H1 (cell line): ENCODE results near the gene SRGAP3. TPM values are rescaled to one million over a fixed set of nuclear protein-coding genes. Genes with fewer than 3 reads are reported as not detected.
A peak's percentile ranks its signal among the peaks of the same experiment; 100 is the strongest.

Experiments used
- CTCF ChIA-PET: fragments of 300-600 bp; sonication (Branson Sonifier 250); formaldehyde crosslinking; loops from one replicate; lab custom pipeline; 2021; ENCODE audit not compliant: partially characterized antibody; lab: Charles Lee
- POLR2A ChIA-PET: fragments of 300-600 bp; sonication (Branson Sonifier 250); formaldehyde crosslinking; loops from one replicate; lab custom pipeline; 2021; ENCODE audit warnings: inconsistent platforms; ENCODE audit not compliant: partially characterized antibody; lab: Charles Lee
- DNase-seq, 2 experiments: peaks; one replicate each; pipeline versions ENCODE4 v3.0.0 to v3.0.0-alpha.2; 2010 to 2022; ENCODE audit warnings: low spot score in 2 of 2, low read depth in 1 of 2, mixed read lengths in 1 of 2
- FAIRE-seq: peaks from 2 replicates; lab custom pipeline; 2011; peaks lifted over from hg19 to GRCh38; lab: Jason Lieb, UNC
- H2AFZ ChIP-seq: 2 replicates; pipeline ENCODE4 v1.8.1; 2012; ENCODE audit warnings: low read length, inconsistent platforms
- H2AK5ac ChIP-seq: 2 replicates; pipeline ENCODE4 v1.6.1; 2013; ENCODE audit warnings: low read depth, low read length
- H2BK120ac ChIP-seq: replicated peaks from 2 replicates; pipeline ENCODE3; 2013; ENCODE audit warnings: low read depth, low read length, inconsistent platforms
- H2BK12ac ChIP-seq: 2 replicates; pipeline ENCODE4 v1.6.1; 2013; ENCODE audit warnings: low read depth, low read length
- H2BK15ac ChIP-seq: 2 replicates; pipeline ENCODE4 v1.6.1; 2013; ENCODE audit warnings: low read length
- H2BK20ac ChIP-seq: 2 replicates; pipeline ENCODE4 v1.6.1; 2013; ENCODE audit warnings: low read length
- H2BK5ac ChIP-seq: 2 replicates; pipeline ENCODE4 v1.6.1; 2013; ENCODE audit warnings: low read depth, low read length
- H3K14ac ChIP-seq: 2 replicates; pipeline ENCODE4 v1.6.1; 2013; ENCODE audit warnings: inconsistent platforms; ENCODE audit not compliant: insufficient read length
- H3K18ac ChIP-seq: 2 replicates; pipeline ENCODE4 v1.6.1; 2013; ENCODE audit warnings: low read length; ENCODE audit errors: extremely low read depth
- H3K23ac ChIP-seq: 2 replicates; pipeline ENCODE4 v1.6.1; 2013; ENCODE audit warnings: inconsistent platforms; ENCODE audit not compliant: insufficient read length
- H3K23me2 ChIP-seq: 2 replicates; pipeline ENCODE4 v1.6.1; 2013; ENCODE audit warnings: low read depth, low read length
- H3K27ac ChIP-seq: 2 replicates; pipeline ENCODE4 v1.6.1; 2011; ENCODE audit warnings: low read depth, low read length, inconsistent platforms
- H3K27me3 ChIP-seq, 4 experiments: replicated peaks in 1 of 4; 1 replicate in 1 of 4; 2 replicates in 3 of 4; pipeline versions ENCODE4 v1.6.1 to v1.8.1; 2011 to 2013; ENCODE audit warnings: low read length in 3 of 4, mild to moderate bottlenecking in 3 of 4, inconsistent platforms in 2 of 4, mixed read lengths in 2 of 4, moderate library complexity in 1 of 4; ENCODE audit not compliant: control insufficient read depth in 3 of 4, insufficient read depth in 3 of 4; ENCODE audit errors: extremely low read depth in 1 of 4
- H3K36me3 ChIP-seq, 4 experiments: 2 replicates each; pipeline versions ENCODE4 v1.6.1 to v1.8.1; 2011 to 2013; ENCODE audit warnings: mild to moderate bottlenecking in 4 of 4, low read length in 3 of 4, moderate library complexity in 2 of 4, control low read depth in 1 of 4, inconsistent platforms in 1 of 4; ENCODE audit not compliant: insufficient read depth in 4 of 4, control insufficient read depth in 2 of 4
- H3K4ac ChIP-seq: replicated peaks from 2 replicates; pipeline ENCODE3; 2013; ENCODE audit warnings: low read length, low read depth, mixed read lengths, inconsistent platforms; ENCODE audit not compliant: insufficient read length
- H3K4me1 ChIP-seq, 4 experiments: replicated peaks in 1 of 4; 1 replicate in 1 of 4; 2 replicates in 3 of 4; pipeline versions ENCODE4 v1.6.1 to v1.8.1; 2011 to 2013; ENCODE audit warnings: low read length in 3 of 4, inconsistent platforms in 2 of 4, mixed read lengths in 1 of 4; ENCODE audit not compliant: insufficient read depth in 4 of 4, control insufficient read depth in 3 of 4
- H3K4me2 ChIP-seq, 2 experiments: 2 replicates each; pipeline versions ENCODE4 v1.6.1 to v1.8.1; 2011 to 2013; ENCODE audit warnings: low read depth in 2 of 2, low read length in 2 of 2, control low read depth in 1 of 2, inconsistent platforms in 1 of 2, mild to moderate bottlenecking in 1 of 2; ENCODE audit not compliant: insufficient read depth in 1 of 2
- H3K4me3 ChIP-seq, 4 experiments: fragments of 200-600, 300-600 bp in 1 of 4; sonication (generic), shearing (Covaris generic), sonication (Bioruptor Twin) in 1 of 4; 2 replicates each; pipeline versions ENCODE4 v1.5.1 to v1.8.1; 2011 to 2016; ENCODE audit warnings: low read length in 4 of 4, low read depth in 3 of 4, control low read depth in 2 of 4, inconsistent platforms in 2 of 4, mild to moderate bottlenecking in 2 of 4, mixed read lengths in 1 of 4, moderate library complexity in 1 of 4; ENCODE audit not compliant: insufficient read depth in 2 of 4; ENCODE audit errors: extremely low read depth in 1 of 4
- H3K56ac ChIP-seq: replicated peaks from 2 replicates; pipeline ENCODE3; 2013; ENCODE audit warnings: low read depth, mild to moderate bottlenecking, mixed read lengths, low read length, inconsistent platforms; ENCODE audit not compliant: insufficient read length
- H3K79me1 ChIP-seq: 2 replicates; pipeline ENCODE4 v1.6.1; 2013; ENCODE audit warnings: low read depth, low read length, control low read depth
- H3K79me2 ChIP-seq, 2 experiments: 2 replicates each; pipeline versions ENCODE4 v1.6.1 to v1.8.1; 2012 to 2013; ENCODE audit warnings: low read length in 2 of 2, mild to moderate bottlenecking in 2 of 2, inconsistent platforms in 1 of 2; ENCODE audit not compliant: insufficient read depth in 2 of 2, control insufficient read depth in 1 of 2
- H3K9ac ChIP-seq, 4 experiments: replicated peaks in 1 of 4; 1 replicate in 1 of 4; 2 replicates in 3 of 4; pipeline versions ENCODE4 v1.6.1 to v1.8.1; 2011 to 2013; ENCODE audit warnings: low read depth in 3 of 4, low read length in 3 of 4, control low read depth in 2 of 4, mild to moderate bottlenecking in 2 of 4, moderate library complexity in 2 of 4, inconsistent platforms in 1 of 4; ENCODE audit errors: extremely low read depth in 1 of 4
- H3K9me3 ChIP-seq, 2 experiments: 2 replicates each; pipeline versions ENCODE4 v1.6.1 to v1.8.1; 2012 to 2013; ENCODE audit warnings: mild to moderate bottlenecking in 2 of 2, moderate library complexity in 2 of 2, control low read depth in 1 of 2, inconsistent platforms in 1 of 2, low read depth in 1 of 2, low read length in 1 of 2, mixed read lengths in 1 of 2; ENCODE audit not compliant: insufficient read depth in 2 of 2
- H4K20me1 ChIP-seq, 2 experiments: replicated peaks in 1 of 2; 2 replicates each; pipeline versions ENCODE3 to v1.8.1; 2011 to 2013; ENCODE audit warnings: inconsistent platforms in 2 of 2, low read length in 2 of 2, mild to moderate bottlenecking in 1 of 2; ENCODE audit not compliant: insufficient read depth in 2 of 2, control insufficient read depth in 1 of 2
- H4K5ac ChIP-seq: 2 replicates; pipeline ENCODE4 v1.6.1; 2013; ENCODE audit warnings: low read length, low read depth, mixed read lengths, inconsistent platforms; ENCODE audit not compliant: insufficient read length
- H4K8ac ChIP-seq: 2 replicates; pipeline ENCODE4 v1.8.0; 2013; ENCODE audit warnings: mild to moderate bottlenecking, moderate library complexity, low read length, inconsistent platforms; ENCODE audit not compliant: insufficient read depth; ENCODE audit errors: extremely low read depth
- H4K91ac ChIP-seq: replicated peaks from 2 replicates; pipeline ENCODE3; 2013; ENCODE audit warnings: low read length, mixed read lengths, inconsistent platforms; ENCODE audit not compliant: insufficient read length
- ASH2L ChIP-seq: fragments of 200-600, 300-600 bp; sonication (generic); IDR thresholded peaks from one replicate; pipeline ENCODE4 v1.7.1; 2017; ENCODE audit warnings: low read length
- CHD1 ChIP-seq: IDR thresholded peaks from 2 replicates; pipeline ENCODE4 v1.6.1; 2012; ENCODE audit warnings: low read depth, low read length, improper control_type of control experiment
- EP300 ChIP-seq, 2 experiments: IDR thresholded peaks; 1 replicate in 1 of 2; 2 replicates in 1 of 2; pipeline ENCODE4 v1.6.1; 2011 to 2012; ENCODE audit warnings: low read depth in 2 of 2, low read length in 2 of 2, mild to moderate bottlenecking in 2 of 2, borderline replicate concordance in 1 of 2, inconsistent platforms in 1 of 2, moderate library complexity in 1 of 2
- JUND ChIP-seq: IDR thresholded peaks from 2 replicates; pipeline ENCODE4 v1.6.1; 2011; ENCODE audit warnings: mild to moderate bottlenecking, improper control_type of control experiment, low read length
- PHF8 ChIP-seq: fragments of 200-600 bp; sonication (generic); conservative IDR thresholded peaks from 2 replicates; pipeline ENCODE4 v1.7.1; 2012; ENCODE audit warnings: low read depth, mild to moderate bottlenecking, inconsistent platforms, low read length, moderate library complexity
- RAD21 ChIP-seq, 2 experiments: IDR thresholded peaks in 1 of 2; conservative IDR thresholded peaks in 1 of 2; 2 replicates each; pipeline ENCODE4 v1.6.1; 2011; ENCODE audit warnings: low read depth in 2 of 2, low read length in 2 of 2, improper control_type of control experiment in 1 of 2, inconsistent platforms in 1 of 2, mild to moderate bottlenecking in 1 of 2, moderate library complexity in 1 of 2
- RXRA ChIP-seq: IDR thresholded peaks from 2 replicates; pipeline ENCODE4 v1.6.1; 2011; ENCODE audit warnings: low read depth, mild to moderate bottlenecking, low read length, moderate library complexity; ENCODE audit not compliant: insufficient read depth
- ZNF274 ChIP-seq: IDR thresholded peaks from 2 replicates; pipeline ENCODE4 v1.7.0; 2012; ENCODE audit warnings: low read length, borderline replicate concordance; ENCODE audit errors: extremely low read depth
- WGBS, 2 experiments: shearing (Covaris generic) in 1 of 2; methylation state at CpG; one replicate each; pipeline versions ENCODE4 v1.1.6 to v1.1.7; 2013 to 2015; ENCODE audit warnings: low lambda C conversion rate in 2 of 2, mixed read lengths in 2 of 2, inconsistent platforms in 1 of 2, low coverage in 1 of 2, missing lambda C conversion rate in 1 of 2; ENCODE audit not compliant: insufficient replicate concordance in 2 of 2, insufficient coverage in 1 of 2, insufficient read length in 1 of 2; ENCODE audit errors: extremely low coverage in 1 of 2, missing lambda C conversion rate in 1 of 2; 5-methylcytosine and 5-hydroxymethylcytosine counted together
- polyA plus RNA-seq, 7 experiments: library from polyadenylated mRNA; depleted of rRNA in 3 of 7; stranded (reverse) in 5 of 7; unstranded in 2 of 7; fragments of >200 nt in 5 of 7; fragments of 200-250 nt in 2 of 7; gene quantifications; 1 replicate in 5 of 7; 2 replicates in 1 of 7; 4 replicates in 1 of 7; pipeline versions ENCODE4 v1.2.1 to v1.2.3, GENCODE V29; 2011 to 2013; ENCODE audit warnings: missing spikeins in 2 of 7, mixed read lengths in 2 of 7
- total RNA-seq: library from RNA; stranded (reverse); fragmentation: NEBNext Ultra II Directional; extraction: Animal tissue kit (Norgen Biotek cat#: 25700); gene quantifications from 2 replicates; pipeline ENCODE4 v1.2.1, GENCODE V29; 2021

The SRGAP3 gene
- total and polyA plus RNA-seq, 2 of the 8 experiments (the other 6 are each of a cell fraction or from before 2014, with no cell fraction given) = 5.8 to 11.4 TPM

GRCh38 chr3:9183011-9183410 lies 66.4 kb downstream of the SRGAP3 start:
- no peaks in the 10 kb centered on the region for H3K79me1 ChIP-seq
- H3K9ac ChIP-seq = no peak overlapping the region
- no peak overlapping the region for H2BK15ac ChIP-seq
- H3K4me3 ChIP-seq = no peak overlapping the region
- no peaks in the 10 kb centered on the region for H3K36me3 ChIP-seq
- no peak overlapping the region for H2AFZ ChIP-seq
- no peaks in the 10 kb centered on the region for H3K9me3 ChIP-seq
- DNase-seq = no peak
- no peak overlapping the region for H4K5ac ChIP-seq
- TF ChIP-seq EP300 (IDR thresholded peaks at IDR 0.05; ENCODE audit: borderline replicate concordance in 1 of 2, low read depth in 2 of 2, low read length in 2 of 2) = no peak
- no peak for TF ChIP-seq CHD1
- TF ChIP-seq RXRA = no peak
- TF ChIP-seq ASH2L = no peak
- no peak for TF ChIP-seq PHF8
- no peak for TF ChIP-seq RAD21 (IDR thresholded peaks at IDR 0.05 in 1 of 2, conservative IDR thresholded peaks at IDR 0.05 in 1 of 2; ENCODE audit: low read depth in 2 of 2, low read length in 2 of 2)
- no peak for TF ChIP-seq ZNF274
- TF ChIP-seq JUND = no peak
- H3K23me2 ChIP-seq = no peaks in the 10 kb centered on the region
- H3K56ac ChIP-seq = no peak overlapping the region
- H4K91ac ChIP-seq = peak overlapping the region; percentile 16
- ChIA-PET CTCF (no interaction called here), POLR2A (no interaction called here)
- H3K14ac ChIP-seq = no peak overlapping the region
- no peaks in the 10 kb centered on the region for H3K27me3 ChIP-seq
- H3K79me2 ChIP-seq = no peaks in the 10 kb centered on the region
- peak overlapping the region; percentile 54; the same call in 1 of the 2 replicates for H2AK5ac ChIP-seq
- no peak overlapping the region; the same call in 1 of the 2 replicates for H2BK20ac ChIP-seq
- no peak for FAIRE-seq
- H3K18ac ChIP-seq = no peak overlapping the region
- no peak overlapping the region for H3K23ac ChIP-seq
- no peak overlapping the region for H4K8ac ChIP-seq
- peaks cover 2 to 15% (median 11%) of the 10 kb centered on the region in 4 experiments; a peak in 5 of 7 replicates for H3K4me1 ChIP-seq
- H3K27ac ChIP-seq = no peak overlapping the region
- no peak overlapping the region for H2BK5ac ChIP-seq
- H4K20me1 ChIP-seq = peaks cover 0 to 2% of the 10 kb centered on the region in 2 experiments
- H2BK12ac ChIP-seq = peak overlapping the region; percentile 75; the same call in 1 of the 2 replicates
- peak overlapping the region in 1 of 2 experiments; percentile 45; a peak in 1 of 4 replicates for H3K4me2 ChIP-seq
- H2BK120ac ChIP-seq = no peak overlapping the region
- WGBS, 2 experiments = 87% methylated on average over 3 of the region's 3 CpGs; no CpG with 5 or more reads in 1 of the 2 experiments
- H3K4ac ChIP-seq = peak overlapping the region; percentile 58
